Vagina (tissue), 2 donors: Measurements from ENCODE around the gene SHISA6.

Experiments
- CTCF ChIP-seq, 3 experiments: fragments of 450-650 bp in 2 of 3; fragments of 200-600 bp in 1 of 3; sonication (generic) in 1 of 3; IDR thresholded peaks; one replicate each; pipeline ENCODE4 v1.5.1; 2017 to 2019; ENCODE audit warnings: antibody characterized with exemption in 3 of 3, mild to moderate bottlenecking in 2 of 3, moderate library complexity in 2 of 3
- POLR2A ChIP-seq, 2 donors: fragments of 450-650 bp; IDR thresholded peaks; one replicate each; pipeline ENCODE4 v1.6.1; 2017; ENCODE audit warnings: antibody characterized with exemption in 2 of 2, mild to moderate bottlenecking in 2 of 2, moderate library complexity in 2 of 2
- POLR2AphosphoS5 ChIP-seq, 2 donors: sonication (generic); formaldehyde crosslinking; IDR thresholded peaks; one replicate each; pipeline ENCODE4 v1.9.0; 2017; ENCODE audit warnings: antibody characterized with exemption in 2 of 2, mild to moderate bottlenecking in 2 of 2, low read depth in 1 of 2; ENCODE audit not compliant: insufficient read depth in 1 of 2

GRCh38 chr17:11240041-11240840 lies 772 bp upstream of the SHISA6 start:
- TF ChIP-seq POLR2A (IDR thresholded peaks at IDR 0.05) = no peak
- TF ChIP-seq CTCF (IDR thresholded peaks at IDR 0.05) = peak in 1 of 3 experiments; percentile 12
- peak in 1 of 2 donors; percentile 58 for TF ChIP-seq POLR2AphosphoS5 (IDR thresholded peaks at IDR 0.05; ENCODE audit: insufficient read depth in 1 of 2, low read depth in 1 of 2)
